Adrenal gland (tissue), 5 donors: ENCODE measurements around the gene CNPY2.

Experiments used
- POLR2A ChIP-seq, 2 donors: fragments of 450-650 bp; IDR thresholded peaks; one replicate each; pipeline ENCODE4 v1.6.1; 2017; ENCODE audit warnings: antibody characterized with exemption in 2 of 2, mild to moderate bottlenecking in 2 of 2, moderate library complexity in 1 of 2
- TF ChIP-seq, protein P1 (sequence below), 6 experiments: fragments of 450-650 bp in 4 of 6; fragments of 200-600 bp in 2 of 6; sonication (generic) in 1 of 6; IDR thresholded peaks; 1 replicate in 5 of 6; 2 replicates in 1 of 6; pipeline versions ENCODE4 v1.5.1 to v1.8.0; 2016 to 2021; ENCODE audit warnings: antibody characterized with exemption in 6 of 6, mild to moderate bottlenecking in 2 of 6, moderate library complexity in 1 of 6
- donor health status: DM: no; HTN: no; CAD: no.

DNA sequence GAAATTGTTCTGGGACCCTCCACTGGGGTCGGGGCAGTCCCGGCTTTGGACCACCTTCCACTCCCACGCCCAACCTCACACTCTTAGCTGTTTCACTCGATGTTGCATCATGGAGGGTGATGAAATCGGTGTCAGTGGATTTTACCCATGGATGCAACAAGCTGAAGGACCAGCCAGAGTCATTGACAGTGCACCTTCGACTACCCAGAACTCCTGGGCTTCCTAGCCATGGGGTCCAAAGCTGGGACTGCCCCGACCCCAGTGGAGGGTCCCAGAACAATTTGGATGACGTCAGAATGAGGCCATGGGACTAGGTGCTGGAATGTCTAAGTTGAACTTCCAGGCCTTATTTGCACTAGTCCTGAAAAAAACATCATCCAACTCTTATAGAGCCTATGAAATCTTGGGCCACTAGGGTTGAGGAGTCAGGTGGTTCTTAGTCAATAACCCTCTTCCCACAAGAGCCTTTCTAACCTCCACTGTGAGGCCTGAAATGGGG is 22.0 kb upstream of the CNPY2 start:
- TF ChIP-seq, protein P1, sequence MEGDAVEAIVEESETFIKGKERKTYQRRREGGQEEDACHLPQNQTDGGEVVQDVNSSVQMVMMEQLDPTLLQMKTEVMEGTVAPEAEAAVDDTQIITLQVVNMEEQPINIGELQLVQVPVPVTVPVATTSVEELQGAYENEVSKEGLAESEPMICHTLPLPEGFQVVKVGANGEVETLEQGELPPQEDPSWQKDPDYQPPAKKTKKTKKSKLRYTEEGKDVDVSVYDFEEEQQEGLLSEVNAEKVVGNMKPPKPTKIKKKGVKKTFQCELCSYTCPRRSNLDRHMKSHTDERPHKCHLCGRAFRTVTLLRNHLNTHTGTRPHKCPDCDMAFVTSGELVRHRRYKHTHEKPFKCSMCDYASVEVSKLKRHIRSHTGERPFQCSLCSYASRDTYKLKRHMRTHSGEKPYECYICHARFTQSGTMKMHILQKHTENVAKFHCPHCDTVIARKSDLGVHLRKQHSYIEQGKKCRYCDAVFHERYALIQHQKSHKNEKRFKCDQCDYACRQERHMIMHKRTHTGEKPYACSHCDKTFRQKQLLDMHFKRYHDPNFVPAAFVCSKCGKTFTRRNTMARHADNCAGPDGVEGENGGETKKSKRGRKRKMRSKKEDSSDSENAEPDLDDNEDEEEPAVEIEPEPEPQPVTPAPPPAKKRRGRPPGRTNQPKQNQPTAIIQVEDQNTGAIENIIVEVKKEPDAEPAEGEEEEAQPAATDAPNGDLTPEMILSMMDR (IDR thresholded peaks at IDR 0.05) = no peak
- TF ChIP-seq POLR2A (IDR thresholded peaks at IDR 0.05) = no peak
